Measurements from ENCODE around the gene ST8SIA4. TPM values are rescaled to one million over a fixed set of nuclear protein-coding genes. Genes with fewer than 3 reads are reported as not detected.
A peak's percentile ranks its signal among the peaks of the same experiment; 100 is the strongest.

The ST8SIA4 gene
- total RNA-seq, 4 donors from 2014 or later, result 1.1 to 27.2 (median 3.0) TPM

GRCh38 chr5:100855937-100856430, 47.1 kb downstream of the ST8SIA4 start:
- Histone ChIP-seq H3K4me3 (no peak overlapping the region), H3K4me1 (no peaks in the 10 kb centered on the region), H3K27ac (peak overlapping the region in 2 of 4 donors; percentile 9 to 67), H3K9me3 (no peaks in the 10 kb centered on the region), H3K27me3 (no peaks in the 10 kb centered on the region), H3K36me3 (no peaks in the 10 kb centered on the region)
- TF ChIP-seq POLR2A (IDR thresholded peaks at IDR 0.05) (no peak), CTCF (IDR thresholded peaks at IDR 0.05) (no peak)
- no peak for DNase-seq

- no peak for TF ChIP-seq CTCF (IDR thresholded peaks at IDR 0.05)
- TF ChIP-seq POLR2A (IDR thresholded peaks at IDR 0.05), result no peak
- H3K27me3 ChIP-seq, result no peaks in the 10 kb centered on the region
- H3K9me3 ChIP-seq, result no peaks in the 10 kb centered on the region
- no peaks in the 10 kb centered on the region for H3K4me1 ChIP-seq
- no peak for DNase-seq
- H3K4me3 ChIP-seq, result no peak overlapping the region
- H3K27ac ChIP-seq, result peak overlapping the region in 1 of 4 donors; percentile 67
- no peaks in the 10 kb centered on the region for H3K36me3 ChIP-seq
Measured at GRCh38 chr5:100855295-100855694, 47.8 kb downstream of the ST8SIA4 start.

- no peak for DNase-seq
- Histone ChIP-seq H3K27me3 (no peaks in the 10 kb centered on the region), H3K9me3 (no peaks in the 10 kb centered on the region), H3K36me3 (no peaks in the 10 kb centered on the region), H3K4me3 (no peak overlapping the region), H3K4me1 (no peaks in the 10 kb centered on the region), H3K27ac (peak overlapping the region in 1 of 4 donors; percentile 67)
- no peak for TF ChIP-seq POLR2A (IDR thresholded peaks at IDR 0.05)
Measured at GRCh38 chr5:100854591-100854990, 48.5 kb downstream of the ST8SIA4 start.

GRCh38 chr5:100853582-100853981, 49.5 kb downstream of the ST8SIA4 start:
- Histone ChIP-seq H3K27ac (peak overlapping the region in 3 of 4 donors; percentile 29 to 67 (median 36)), H3K36me3 (no peaks in the 10 kb centered on the region), H3K27me3 (no peaks in the 10 kb centered on the region), H3K4me1 (no peaks in the 10 kb centered on the region), H3K4me3 (no peak overlapping the region), H3K9me3 (no peaks in the 10 kb centered on the region)
- TF ChIP-seq CTCF (IDR thresholded peaks at IDR 0.05), result no peak
- TF ChIP-seq POLR2A (IDR thresholded peaks at IDR 0.05), result no peak
- no peak for DNase-seq

GRCh38 chr5:100852988-100853449, 50.1 kb downstream of the ST8SIA4 start:
- no peak for TF ChIP-seq POLR2A (IDR thresholded peaks at IDR 0.05)
- no peak for DNase-seq
- Histone ChIP-seq H3K27ac (peak overlapping the region in 3 of 4 donors; percentile 29 to 67 (median 36)), H3K27me3 (no peaks in the 10 kb centered on the region), H3K4me3 (no peak overlapping the region), H3K4me1 (no peaks in the 10 kb centered on the region), H3K36me3 (no peaks in the 10 kb centered on the region), H3K9me3 (no peaks in the 10 kb centered on the region)

GRCh38 chr5:100852051-100852450, 51.0 kb downstream of the ST8SIA4 start:
- no peaks in the 10 kb centered on the region for H3K27me3 ChIP-seq
- DNase-seq, result no peak
- TF ChIP-seq POLR2A (IDR thresholded peaks at IDR 0.05), result no peak
- peak overlapping the region in 1 of 4 donors; percentile 6 for H3K27ac ChIP-seq
- H3K9me3 ChIP-seq, result no peaks in the 10 kb centered on the region
- H3K4me1 ChIP-seq, result no peaks in the 10 kb centered on the region
- no peaks in the 10 kb centered on the region for H3K36me3 ChIP-seq
- no peak overlapping the region for H3K4me3 ChIP-seq

GRCh38 chr5:100846772-100847171, 56.3 kb downstream of the ST8SIA4 start:
- Histone ChIP-seq H3K4me1 (no peaks in the 10 kb centered on the region), H3K4me3 (no peak overlapping the region), H3K36me3 (no peaks in the 10 kb centered on the region), H3K9me3 (no peaks in the 10 kb centered on the region), H3K27ac (peak overlapping the region in 1 of 4 donors; percentile 3), H3K27me3 (no peaks in the 10 kb centered on the region)
- no peak for DNase-seq
- TF ChIP-seq POLR2A (IDR thresholded peaks at IDR 0.05) (no peak), CTCF (IDR thresholded peaks at IDR 0.05) (no peak)
